HEK293 (cell line): ENCODE measurements around the gene SF3B3.

Experiments
- IKZF3 ChIP-seq: fragments of 450-650 bp; IDR thresholded peaks from 2 replicates; pipeline ENCODE4 v1.5.0; 2018; ENCODE audit warnings: missing biosample characterization, mild to moderate bottlenecking, missing genetic modification characterization, moderate library complexity
- KLF8 ChIP-seq: fragments of 450-650 bp; formaldehyde crosslinking; IDR thresholded peaks from 2 replicates; pipeline ENCODE4 v1.5.1; 2016; ENCODE audit warnings: missing biosample characterization, missing genetic modification characterization
- OSR2 ChIP-seq: fragments of 450-650 bp; formaldehyde crosslinking; IDR thresholded peaks from 2 replicates; pipeline ENCODE4 v1.5.1; 2016; ENCODE audit warnings: missing biosample characterization, missing genetic modification characterization
- OVOL3 ChIP-seq: fragments of 450-650 bp; formaldehyde crosslinking; IDR thresholded peaks from 2 replicates; pipeline ENCODE4 v1.5.1; 2016; ENCODE audit warnings: missing biosample characterization, missing genetic modification characterization
- SALL2 ChIP-seq: fragments of 450-650 bp; formaldehyde crosslinking; IDR thresholded peaks from 2 replicates; pipeline ENCODE4 v1.5.0; 2017; ENCODE audit warnings: missing biosample characterization, mild to moderate bottlenecking, missing genetic modification characterization, borderline replicate concordance
- SCRT2 ChIP-seq: fragments of 450-650 bp; formaldehyde crosslinking; IDR thresholded peaks from 2 replicates; pipeline ENCODE4 v1.5.1; 2016; ENCODE audit warnings: missing biosample characterization, missing genetic modification characterization
- ZBTB17 ChIP-seq: fragments of 450-650 bp; formaldehyde crosslinking; IDR thresholded peaks from 2 replicates; pipeline ENCODE4 v1.5.1; 2016; ENCODE audit warnings: missing biosample characterization, missing genetic modification characterization
- ZBTB21 ChIP-seq: fragments of 450-650 bp; formaldehyde crosslinking; IDR thresholded peaks from 2 replicates; pipeline ENCODE4 v1.5.1; 2017; ENCODE audit warnings: missing biosample characterization, missing genetic modification characterization
- ZBTB48 ChIP-seq: fragments of 450-650 bp; formaldehyde crosslinking; IDR thresholded peaks from 2 replicates; pipeline ENCODE4 v1.5.1; 2016; ENCODE audit warnings: missing biosample characterization, missing genetic modification characterization
- ZFHX2 ChIP-seq: fragments of 450-650 bp; formaldehyde crosslinking; conservative IDR thresholded peaks from 2 replicates; pipeline ENCODE4 v1.5.1; 2016; ENCODE audit warnings: missing biosample characterization, missing genetic modification characterization
- ZNF133 ChIP-seq: fragments of 450-650 bp; formaldehyde crosslinking; IDR thresholded peaks from 2 replicates; pipeline ENCODE4 v1.5.1; 2016; ENCODE audit warnings: missing biosample characterization, missing genetic modification characterization
- ZNF184 ChIP-seq: fragments of 450-650 bp; IDR thresholded peaks from 2 replicates; pipeline ENCODE4 v1.5.1; 2018; ENCODE audit warnings: missing biosample characterization, mild to moderate bottlenecking, missing genetic modification characterization
- ZNF19 ChIP-seq: fragments of 450-650 bp; formaldehyde crosslinking; IDR thresholded peaks from 2 replicates; pipeline ENCODE4; 2016; ENCODE audit warnings: missing biosample characterization, missing genetic modification characterization, low read depth
- ZNF214 ChIP-seq: fragments of 450-650 bp; formaldehyde crosslinking; IDR thresholded peaks from 2 replicates; pipeline ENCODE4 v1.5.1; 2017; ENCODE audit warnings: missing biosample characterization, mild to moderate bottlenecking, missing genetic modification characterization, borderline replicate concordance
- ZNF223 ChIP-seq: fragments of 450-650 bp; formaldehyde crosslinking; IDR thresholded peaks from 2 replicates; pipeline ENCODE4 v1.5.1; 2016; ENCODE audit warnings: missing biosample characterization, missing genetic modification characterization
- ZNF391 ChIP-seq: fragments of 450-650 bp; formaldehyde crosslinking; IDR thresholded peaks from 2 replicates; pipeline ENCODE4 v1.5.1; 2016; ENCODE audit warnings: low read depth, missing biosample characterization, missing genetic modification characterization, borderline replicate concordance
- ZNF514 ChIP-seq: fragments of 450-650 bp; formaldehyde crosslinking; IDR thresholded peaks from 2 replicates; pipeline ENCODE4 v1.5.1; 2016; ENCODE audit warnings: missing biosample characterization, missing genetic modification characterization
- ZNF561 ChIP-seq: fragments of 450-650 bp; IDR thresholded peaks from 2 replicates; pipeline ENCODE4 v1.5.1; 2018; ENCODE audit warnings: missing biosample characterization, missing genetic modification characterization, borderline replicate concordance
- ZNF621 ChIP-seq: fragments of 450-650 bp; formaldehyde crosslinking; IDR thresholded peaks from 2 replicates; pipeline ENCODE4 v1.5.1; 2017; ENCODE audit warnings: missing biosample characterization, missing genetic modification characterization
- ZNF654 ChIP-seq: fragments of 450-650 bp; formaldehyde crosslinking; IDR thresholded peaks from 2 replicates; pipeline ENCODE4 v1.5.1; 2016; ENCODE audit warnings: low read depth, missing biosample characterization, missing genetic modification characterization
- ZNF658 ChIP-seq: fragments of 450-650 bp; formaldehyde crosslinking; IDR thresholded peaks from 2 replicates; pipeline ENCODE4; 2016; ENCODE audit warnings: missing biosample characterization, missing genetic modification characterization
- ZNF677 ChIP-seq: fragments of 450-650 bp; IDR thresholded peaks from 2 replicates; pipeline ENCODE4 v1.5.0; 2018; ENCODE audit warnings: missing biosample characterization, mild to moderate bottlenecking, missing genetic modification characterization, moderate library complexity
- ZNF776 ChIP-seq: fragments of 450-650 bp; formaldehyde crosslinking; IDR thresholded peaks from 2 replicates; pipeline ENCODE4 v1.5.0; 2017; ENCODE audit warnings: missing biosample characterization, missing genetic modification characterization, borderline replicate concordance
- ZNF830 ChIP-seq: fragments of 450-650 bp; IDR thresholded peaks from 2 replicates; pipeline ENCODE4 v1.5.0; 2018; ENCODE audit warnings: missing biosample characterization, missing genetic modification characterization, low read depth, mild to moderate bottlenecking, moderate library complexity
- ZNF837 ChIP-seq: fragments of 450-650 bp; formaldehyde crosslinking; IDR thresholded peaks from 2 replicates; pipeline ENCODE4 v1.5.1; 2016; ENCODE audit warnings: missing biosample characterization, missing genetic modification characterization
- ZSCAN16 ChIP-seq: fragments of 450-650 bp; formaldehyde crosslinking; IDR thresholded peaks from 2 replicates; pipeline ENCODE4 v1.5.1; 2016; ENCODE audit warnings: missing biosample characterization, missing genetic modification characterization
- TF ChIP-seq, protein P1 (sequence below): fragments of 450-650 bp; formaldehyde crosslinking; IDR thresholded peaks from 2 replicates; pipeline ENCODE4 v1.5.1; 2016; ENCODE audit warnings: missing biosample characterization, missing genetic modification characterization
- TF ChIP-seq, protein P2 (sequence below): fragments of 450-650 bp; formaldehyde crosslinking; IDR thresholded peaks from 2 replicates; pipeline ENCODE4 v1.5.0; 2017; ENCODE audit warnings: missing biosample characterization, missing genetic modification characterization, borderline replicate concordance
- TF ChIP-seq, protein P3 (sequence below): fragments of 450-650 bp; formaldehyde crosslinking; IDR thresholded peaks from 2 replicates; pipeline ENCODE4 v1.5.1; 2016; ENCODE audit warnings: missing biosample characterization, missing genetic modification characterization
- TF ChIP-seq, protein P4 (sequence below): fragments of 450-650 bp; formaldehyde crosslinking; IDR thresholded peaks from 2 replicates; pipeline ENCODE4 v1.5.1; 2017; ENCODE audit warnings: missing biosample characterization, missing genetic modification characterization
- TF ChIP-seq, protein P5 (sequence below): fragments of 450-650 bp; formaldehyde crosslinking; optimal IDR thresholded peaks from 2 replicates; pipeline ENCODE3; 2016; ENCODE audit warnings: missing biosample characterization, mild to moderate bottlenecking, missing genetic modification characterization
- TF ChIP-seq, protein P6 (sequence below): fragments of 450-650 bp; formaldehyde crosslinking; IDR thresholded peaks from 2 replicates; pipeline ENCODE4 v1.5.1; 2016; ENCODE audit warnings: missing biosample characterization, missing genetic modification characterization, low read depth

SF3B3 gene

DNA sequence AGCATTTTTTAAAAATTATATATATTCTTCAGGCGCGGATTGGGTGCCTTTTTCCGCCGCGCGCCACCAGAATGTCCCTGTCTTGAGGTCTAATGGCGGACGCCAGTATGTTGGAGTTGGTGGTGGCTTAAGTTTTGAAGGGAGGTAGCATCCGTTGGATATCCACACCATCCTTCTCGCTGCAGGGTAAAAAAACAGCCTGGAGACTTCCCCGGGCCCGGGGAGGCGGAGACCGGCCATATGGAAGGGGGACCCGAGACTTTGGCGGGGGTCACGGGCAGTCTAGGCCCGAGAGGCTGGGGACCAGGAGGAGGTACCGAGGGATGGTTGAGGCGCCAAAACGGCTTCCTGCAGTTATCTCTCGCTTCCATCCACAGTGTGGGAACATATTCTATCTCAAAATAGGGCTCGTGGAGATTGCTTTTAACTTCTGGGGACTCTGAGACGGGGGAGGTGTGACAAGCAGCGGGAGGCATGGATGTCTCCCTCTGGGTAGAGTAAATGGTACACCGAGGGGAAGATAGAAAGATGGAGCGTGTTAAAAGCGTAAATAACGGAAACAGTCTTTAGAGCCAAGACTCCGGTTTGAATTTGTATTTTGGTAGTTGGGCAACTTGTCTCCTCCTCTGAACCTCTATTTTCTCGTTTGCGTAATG is at the start of gene SF3B3 (continued):
- TF ChIP-seq ZNF214 (tag by site-specific recombination) (no peak), ZNF133 (tag by site-specific recombination) (no peak), KLF8 (tag by site-specific recombination) (0 out of 2 replicates have a peak, but pooled peaks have one; percentile 29), IKZF3 (no peak), ZNF391 (tag by site-specific recombination) (peak; percentile 37; the same call in 1 of the 2 replicates), ZBTB17 (tag by site-specific recombination) (no peak), ZBTB21 (tag by site-specific recombination) (no peak), OSR2 (tag by site-specific recombination) (no peak), ZNF658 (tag by site-specific recombination) (no peak), ZFHX2 (no peak), SCRT2 (tag by site-specific recombination) (no peak), SALL2 (no peak), ZNF19 (tag by site-specific recombination) (no peak), OVOL3 (tag by site-specific recombination) (no peak), ZNF837 (tag by site-specific recombination) (no peak), ZNF223 (no peak), ZSCAN16 (tag by site-specific recombination) (no peak), ZNF677 (tag by site-specific recombination) (no peak), ZBTB48 (tag by site-specific recombination) (no peak), ZNF561 (tag by site-specific recombination) (peak; percentile 56), ZNF776 (tag by site-specific recombination) (no peak), ZNF184 (tag by site-specific recombination) (0 out of 2 replicates have a peak, but pooled peaks have one; percentile 31), ZNF654 (tag by site-specific recombination) (no peak), ZNF830 (tag by site-specific recombination) (no peak), ZNF621 (tag by site-specific recombination) (no peak), ZNF514 (tag by site-specific recombination) (no peak)
- TF ChIP-seq, protein P1, sequence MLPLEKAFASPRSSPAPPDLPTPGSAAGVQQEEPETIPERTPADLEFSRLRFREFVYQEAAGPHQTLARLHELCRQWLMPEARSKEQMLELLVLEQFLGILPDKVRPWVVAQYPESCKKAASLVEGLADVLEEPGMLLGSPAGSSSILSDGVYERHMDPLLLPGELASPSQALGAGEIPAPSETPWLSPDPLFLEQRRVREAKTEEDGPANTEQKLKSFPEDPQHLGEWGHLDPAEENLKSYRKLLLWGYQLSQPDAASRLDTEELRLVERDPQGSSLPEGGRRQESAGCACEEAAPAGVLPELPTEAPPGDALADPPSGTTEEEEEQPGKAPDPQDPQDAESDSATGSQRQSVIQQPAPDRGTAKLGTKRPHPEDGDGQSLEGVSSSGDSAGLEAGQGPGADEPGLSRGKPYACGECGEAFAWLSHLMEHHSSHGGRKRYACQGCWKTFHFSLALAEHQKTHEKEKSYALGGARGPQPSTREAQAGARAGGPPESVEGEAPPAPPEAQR: no peak
- TF ChIP-seq, protein P2, sequence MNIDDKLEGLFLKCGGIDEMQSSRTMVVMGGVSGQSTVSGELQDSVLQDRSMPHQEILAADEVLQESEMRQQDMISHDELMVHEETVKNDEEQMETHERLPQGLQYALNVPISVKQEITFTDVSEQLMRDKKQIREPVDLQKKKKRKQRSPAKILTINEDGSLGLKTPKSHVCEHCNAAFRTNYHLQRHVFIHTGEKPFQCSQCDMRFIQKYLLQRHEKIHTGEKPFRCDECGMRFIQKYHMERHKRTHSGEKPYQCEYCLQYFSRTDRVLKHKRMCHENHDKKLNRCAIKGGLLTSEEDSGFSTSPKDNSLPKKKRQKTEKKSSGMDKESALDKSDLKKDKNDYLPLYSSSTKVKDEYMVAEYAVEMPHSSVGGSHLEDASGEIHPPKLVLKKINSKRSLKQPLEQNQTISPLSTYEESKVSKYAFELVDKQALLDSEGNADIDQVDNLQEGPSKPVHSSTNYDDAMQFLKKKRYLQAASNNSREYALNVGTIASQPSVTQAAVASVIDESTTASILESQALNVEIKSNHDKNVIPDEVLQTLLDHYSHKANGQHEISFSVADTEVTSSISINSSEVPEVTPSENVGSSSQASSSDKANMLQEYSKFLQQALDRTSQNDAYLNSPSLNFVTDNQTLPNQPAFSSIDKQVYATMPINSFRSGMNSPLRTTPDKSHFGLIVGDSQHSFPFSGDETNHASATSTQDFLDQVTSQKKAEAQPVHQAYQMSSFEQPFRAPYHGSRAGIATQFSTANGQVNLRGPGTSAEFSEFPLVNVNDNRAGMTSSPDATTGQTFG (tag by site-specific recombination): no peak
- TF ChIP-seq, protein P3, sequence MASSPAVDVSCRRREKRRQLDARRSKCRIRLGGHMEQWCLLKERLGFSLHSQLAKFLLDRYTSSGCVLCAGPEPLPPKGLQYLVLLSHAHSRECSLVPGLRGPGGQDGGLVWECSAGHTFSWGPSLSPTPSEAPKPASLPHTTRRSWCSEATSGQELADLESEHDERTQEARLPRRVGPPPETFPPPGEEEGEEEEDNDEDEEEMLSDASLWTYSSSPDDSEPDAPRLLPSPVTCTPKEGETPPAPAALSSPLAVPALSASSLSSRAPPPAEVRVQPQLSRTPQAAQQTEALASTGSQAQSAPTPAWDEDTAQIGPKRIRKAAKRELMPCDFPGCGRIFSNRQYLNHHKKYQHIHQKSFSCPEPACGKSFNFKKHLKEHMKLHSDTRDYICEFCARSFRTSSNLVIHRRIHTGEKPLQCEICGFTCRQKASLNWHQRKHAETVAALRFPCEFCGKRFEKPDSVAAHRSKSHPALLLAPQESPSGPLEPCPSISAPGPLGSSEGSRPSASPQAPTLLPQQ (tag by site-specific recombination): peak; percentile 52
- TF ChIP-seq, protein P4, sequence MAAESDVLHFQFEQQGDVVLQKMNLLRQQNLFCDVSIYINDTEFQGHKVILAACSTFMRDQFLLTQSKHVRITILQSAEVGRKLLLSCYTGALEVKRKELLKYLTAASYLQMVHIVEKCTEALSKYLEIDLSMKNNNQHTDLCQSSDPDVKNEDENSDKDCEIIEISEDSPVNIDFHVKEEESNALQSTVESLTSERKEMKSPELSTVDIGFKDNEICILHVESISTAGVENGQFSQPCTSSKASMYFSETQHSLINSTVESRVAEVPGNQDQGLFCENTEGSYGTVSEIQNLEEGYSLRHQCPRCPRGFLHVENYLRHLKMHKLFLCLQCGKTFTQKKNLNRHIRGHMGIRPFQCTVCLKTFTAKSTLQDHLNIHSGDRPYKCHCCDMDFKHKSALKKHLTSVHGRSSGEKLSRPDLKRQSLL: no peak
- TF ChIP-seq, protein P5, sequence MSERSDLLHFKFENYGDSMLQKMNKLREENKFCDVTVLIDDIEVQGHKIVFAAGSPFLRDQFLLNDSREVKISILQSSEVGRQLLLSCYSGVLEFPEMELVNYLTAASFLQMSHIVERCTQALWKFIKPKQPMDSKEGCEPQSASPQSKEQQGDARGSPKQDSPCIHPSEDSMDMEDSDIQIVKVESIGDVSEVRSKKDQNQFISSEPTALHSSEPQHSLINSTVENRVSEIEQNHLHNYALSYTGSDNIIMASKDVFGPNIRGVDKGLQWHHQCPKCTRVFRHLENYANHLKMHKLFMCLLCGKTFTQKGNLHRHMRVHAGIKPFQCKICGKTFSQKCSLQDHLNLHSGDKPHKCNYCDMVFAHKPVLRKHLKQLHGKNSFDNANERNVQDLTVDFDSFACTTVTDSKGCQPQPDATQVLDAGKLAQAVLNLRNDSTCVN (tag by site-specific recombination): peak; percentile 40
- TF ChIP-seq, protein P6, sequence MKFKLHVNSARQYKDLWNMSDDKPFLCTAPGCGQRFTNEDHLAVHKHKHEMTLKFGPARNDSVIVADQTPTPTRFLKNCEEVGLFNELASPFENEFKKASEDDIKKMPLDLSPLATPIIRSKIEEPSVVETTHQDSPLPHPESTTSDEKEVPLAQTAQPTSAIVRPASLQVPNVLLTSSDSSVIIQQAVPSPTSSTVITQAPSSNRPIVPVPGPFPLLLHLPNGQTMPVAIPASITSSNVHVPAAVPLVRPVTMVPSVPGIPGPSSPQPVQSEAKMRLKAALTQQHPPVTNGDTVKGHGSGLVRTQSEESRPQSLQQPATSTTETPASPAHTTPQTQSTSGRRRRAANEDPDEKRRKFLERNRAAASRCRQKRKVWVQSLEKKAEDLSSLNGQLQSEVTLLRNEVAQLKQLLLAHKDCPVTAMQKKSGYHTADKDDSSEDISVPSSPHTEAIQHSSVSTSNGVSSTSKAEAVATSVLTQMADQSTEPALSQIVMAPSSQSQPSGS (tag by site-specific recombination): no peak
